GM21825 (cell line): ENCODE data around the gene SPG11.
"Not testable (repeated sequence)": the region's sequence is repeated elsewhere in the genome, so short reads cannot be mapped to it uniquely, and the experiment has no call there.

Experiments used
- ATAC-seq: cut with Tn5 transposase; IDR thresholded peaks from one replicate; pipeline ENCODE4 v1.9.1; 2021; ENCODE audit warnings: mild to moderate bottlenecking, moderate library complexity; ENCODE audit not compliant: unreplicated experiment

Gene SPG11

GRCh38 chr15:44663410-44664308, at the start of gene SPG11:
SPG11 (minus strand) TSS chr15:44663662; CDS start chr15:44663647, 15 bp downstream.
- ATAC-seq: peak; percentile 74

- ATAC-seq: no peak
Observed at GRCh38 chr15:44712346-44713005, 49.0 kb upstream of the SPG11 start.

GRCh38 chr15:44711743-44712345, 48.4 kb upstream of the SPG11 start:
- peak; percentile 8 for ATAC-seq

GRCh38 chr15:44711096-44711742, 47.8 kb upstream of the SPG11 start, which contains the start of the genes B2M and PATL2:
B2M (plus strand) TSS chr15:44711517; CDS start chr15:44711547, 30 bp downstream.
PATL2 (minus strand) TSS chr15:44711323; CDS start chr15:44676490, 34,833 bp downstream.
- peak; percentile 68 for ATAC-seq

- peak; percentile 26 for ATAC-seq
Observed at GRCh38 chr15:44710236-44711095, 47.0 kb upstream of the SPG11 start.

- ATAC-seq: no peak
Observed at GRCh38 chr15:44706946-44707636, 43.6 kb upstream of the SPG11 start.

- no peak for ATAC-seq
Observed at GRCh38 chr15:44706401-44706800, 42.9 kb upstream of the SPG11 start.

- no peak for ATAC-seq
Observed at GRCh38 chr15:44705986-44706385, 42.5 kb upstream of the SPG11 start.

GRCh38 chr15:44700676-44701075, 37.2 kb upstream of the SPG11 start:
- ATAC-seq: not testable (repeated sequence)

GRCh38 chr15:44698641-44699040, 35.2 kb upstream of the SPG11 start:
- ATAC-seq: no peak

GRCh38 chr15:44697014-44697413, 33.6 kb upstream of the SPG11 start:
- ATAC-seq: no peak

GRCh38 chr15:44695294-44695693, 31.8 kb upstream of the SPG11 start:
- ATAC-seq: no peak

- no peak for ATAC-seq
Observed at GRCh38 chr15:44694416-44694815, 31.0 kb upstream of the SPG11 start.

- ATAC-seq: no peak
Observed at GRCh38 chr15:44692659-44693058, 29.2 kb upstream of the SPG11 start.

- not testable (repeated sequence) for ATAC-seq
Observed at GRCh38 chr15:44690245-44690644, 26.8 kb upstream of the SPG11 start.

GRCh38 chr15:44689318-44689717, 25.9 kb upstream of the SPG11 start:
- not testable (repeated sequence) for ATAC-seq

GRCh38 chr15:44682809-44683682, 19.6 kb upstream of the SPG11 start:
- ATAC-seq: not testable (repeated sequence)

- no peak for ATAC-seq
Observed at GRCh38 chr15:44682211-44682610, 18.7 kb upstream of the SPG11 start.
